Endothelial cell (in vitro differentiated cells): ENCODE results near the gene DHX34. TPM values are rescaled to one million over a fixed set of nuclear protein-coding genes. Genes with fewer than 3 reads are reported as not detected.
"Not testable (repeated sequence)": the region's sequence is repeated elsewhere in the genome, so short reads cannot be mapped to it uniquely, and the experiment has no call there.

ENCODE experiments used
- DNase-seq: peaks from one replicate; pipeline ENCODE4 v3.0.0; 2021; ENCODE audit warnings: low spot score
- H3K27ac Mint-ChIP-seq: one replicate; pipeline ENCODE4 v1.8.0; 2021; ENCODE audit warnings: mixed read lengths, inconsistent platforms; ENCODE audit not compliant: unreplicated experiment
- H3K27me3 Mint-ChIP-seq: one replicate; pipeline ENCODE4 v1.8.0; 2021; ENCODE audit warnings: mild to moderate bottlenecking, moderate library complexity, mixed read lengths, inconsistent platforms; ENCODE audit not compliant: unreplicated experiment
- H3K36me3 Mint-ChIP-seq: one replicate; pipeline ENCODE4 v1.8.0; 2021; ENCODE audit warnings: mild to moderate bottlenecking, low read depth, mixed read lengths, inconsistent platforms; ENCODE audit not compliant: unreplicated experiment
- H3K4me1 Mint-ChIP-seq: one replicate; pipeline ENCODE4 v1.8.0; 2021; ENCODE audit warnings: mild to moderate bottlenecking, mixed read lengths, inconsistent platforms; ENCODE audit not compliant: unreplicated experiment
- H3K4me3 Mint-ChIP-seq: one replicate; pipeline ENCODE4 v1.8.0; 2021; ENCODE audit warnings: mild to moderate bottlenecking, mixed read lengths, inconsistent platforms; ENCODE audit not compliant: unreplicated experiment
- H3K9me3 Mint-ChIP-seq: one replicate; pipeline ENCODE4 v1.8.0; 2021; ENCODE audit warnings: mixed read lengths, inconsistent platforms; ENCODE audit not compliant: unreplicated experiment
- CTCF ChIP-seq: fragments of 200-600 bp; sonication (generic); IDR thresholded peaks from one replicate; pipeline ENCODE4 v1.5.0; 2021; ENCODE audit warnings: antibody characterized with exemption; ENCODE audit not compliant: unreplicated experiment
- total RNA-seq: library from RNA; stranded (reverse); fragmentation: NEBNext Ultra II Directional; extraction: Animal tissue kit (Norgen Biotek cat#: 25700); gene quantifications from one replicate; pipeline ENCODE4 v1.2.1, GENCODE V29; 2021; ENCODE audit not compliant: unreplicated experiment

DHX34 gene
- total RNA-seq, 1 donor from 2014 or later, result 19.4 TPM

GRCh38 chr19:47357788-47358680 lies 8.9 kb downstream of the DHX34 start:
- H3K36me3 Mint-ChIP-seq, result peaks cover 34% of the 10 kb centered on the region
- no peaks in the 10 kb centered on the region for H3K4me1 Mint-ChIP-seq
- peaks cover 4% of the 10 kb centered on the region for H3K27me3 Mint-ChIP-seq
- DNase-seq, result peak; percentile 26
- peak overlapping the region; percentile 11 for H3K4me3 Mint-ChIP-seq
- no peaks in the 10 kb centered on the region for H3K9me3 Mint-ChIP-seq
- H3K27ac Mint-ChIP-seq, result no peak overlapping the region
- TF ChIP-seq CTCF, result peak; percentile 46

- Mint-ChIP-seq H3K36me3 (peaks cover 37% of the 10 kb centered on the region), H3K27me3 (peaks cover 4% of the 10 kb centered on the region), H3K4me1 (peaks cover 3% of the 10 kb centered on the region), H3K9me3 (no peaks in the 10 kb centered on the region), H3K27ac (no peak overlapping the region), H3K4me3 (no peak overlapping the region)
- TF ChIP-seq CTCF, result no peak
- DNase-seq, result no peak
Measured at GRCh38 chr19:47358936-47359335, 9.8 kb downstream of the DHX34 start.

GRCh38 chr19:47362321-47362720 lies 13.2 kb downstream of the DHX34 start:
- no peak for DNase-seq
- Mint-ChIP-seq H3K36me3 (peaks cover 31% of the 10 kb centered on the region), H3K4me3 (no peak overlapping the region), H3K27ac (no peak overlapping the region), H3K9me3 (no peaks in the 10 kb centered on the region), H3K27me3 (peaks cover 4% of the 10 kb centered on the region), H3K4me1 (peaks cover 6% of the 10 kb centered on the region)
- TF ChIP-seq CTCF, result no peak

GRCh38 chr19:47363758-47364531 lies 14.8 kb downstream of the DHX34 start:
- H3K9me3 Mint-ChIP-seq, result no peaks in the 10 kb centered on the region
- no peak overlapping the region for H3K4me3 Mint-ChIP-seq
- peak; percentile 18 for DNase-seq
- H3K27me3 Mint-ChIP-seq, result peaks cover 2% of the 10 kb centered on the region
- peaks cover 6% of the 10 kb centered on the region for H3K4me1 Mint-ChIP-seq
- no peak for TF ChIP-seq CTCF
- peak overlapping the region; percentile 85 for H3K27ac Mint-ChIP-seq
- H3K36me3 Mint-ChIP-seq, result peaks cover 26% of the 10 kb centered on the region

DNA sequence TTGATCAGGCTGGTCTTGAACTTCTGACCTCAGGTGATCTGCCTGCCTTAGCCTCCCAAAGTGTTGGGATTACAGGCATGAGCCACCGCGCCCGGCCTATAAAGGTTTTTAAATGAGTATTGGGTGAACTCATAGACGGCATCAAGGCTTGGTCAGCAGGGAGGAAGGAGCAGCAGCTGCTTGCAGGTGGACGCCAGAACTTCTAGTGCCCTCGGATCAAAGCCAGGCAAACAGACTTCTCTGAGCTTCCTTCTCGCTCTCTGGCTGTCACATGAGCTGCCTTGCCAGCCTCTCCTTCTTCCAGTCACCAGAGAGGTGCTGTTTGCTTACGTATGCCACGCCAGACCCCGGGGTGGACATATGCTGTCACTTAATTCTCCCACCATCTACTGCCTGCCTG lies 16.3 kb downstream of the DHX34 start:
- H3K36me3 Mint-ChIP-seq, result peaks cover 25% of the 10 kb centered on the region
- not testable (repeated sequence) for H3K27ac Mint-ChIP-seq, H3K27me3 Mint-ChIP-seq, H3K4me1 Mint-ChIP-seq, DNase-seq, H3K9me3 Mint-ChIP-seq
- H3K4me3 Mint-ChIP-seq, result peak overlapping the region; percentile 11
